Measurements from ENCODE around the gene SCNN1A. TPM values are rescaled to one million over a fixed set of nuclear protein-coding genes. Genes with fewer than 3 reads are reported as not detected.

Gene SCNN1A
- total and polyA plus RNA-seq, 7 donors: 0.82 to 169 (median 7.2) TPM

DNA sequence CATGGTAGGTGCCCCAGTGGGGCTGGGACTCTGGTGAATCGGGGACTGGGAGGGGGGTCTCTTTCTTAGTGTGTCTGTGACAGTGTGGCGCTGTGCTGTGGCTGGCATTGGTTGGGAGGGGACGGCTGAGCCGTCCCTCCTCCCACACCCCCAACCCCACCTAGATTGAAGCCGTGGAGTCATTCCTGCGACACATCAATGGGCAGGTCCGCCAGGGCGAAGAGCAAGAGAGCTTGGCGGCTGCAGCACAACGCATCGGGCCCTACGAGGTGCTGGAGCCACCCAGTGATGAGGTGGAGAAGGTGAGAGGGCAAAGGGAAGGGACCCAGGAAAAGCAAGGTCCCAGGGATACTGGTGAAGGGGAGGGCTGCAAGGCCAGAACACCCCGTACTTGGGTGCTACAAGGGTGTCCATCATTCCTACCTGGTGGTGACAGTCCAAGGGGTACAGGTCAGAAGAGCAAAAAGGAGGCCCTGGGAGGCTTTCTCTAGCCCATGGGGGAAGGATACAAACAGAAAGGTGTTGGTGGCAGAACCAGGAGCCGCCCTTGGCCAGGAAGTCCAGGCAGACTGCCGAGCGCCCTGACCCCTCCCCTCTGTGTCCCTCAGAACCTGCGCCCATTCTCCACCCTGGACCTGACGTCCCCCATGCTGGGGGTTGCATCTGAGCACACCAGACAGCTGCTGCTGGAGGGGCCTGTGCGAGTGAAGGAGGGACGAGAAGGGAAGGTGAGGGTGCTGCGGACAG, 57.5 kb downstream of the SCNN1A start:
- Histone ChIP-seq H3K27me3 (no peaks in the 10 kb centered on the region), H3K36me3 (no peaks in the 10 kb centered on the region), H3K4me3 (no peak overlapping the region), H3K27ac (no peak overlapping the region), H3K9me3 (no peaks in the 10 kb centered on the region), H3K4me1 (peaks cover 0 to 10% (median 7%) of the 10 kb centered on the region in 4 donors)
- WGBS, 2 donors: 83 to 84% methylated on average over 21 of the region's 21 CpGs
- intact Hi-C loops (cut with DNase I): no loop called here
- TF ChIP-seq EP300 (IDR thresholded peaks at IDR 0.05) (no peak), POLR2AphosphoS5 (IDR thresholded peaks at IDR 0.05) (no peak), POLR2A (IDR thresholded peaks at IDR 0.05) (no peak)
- TF ChIP-seq, protein P1, sequence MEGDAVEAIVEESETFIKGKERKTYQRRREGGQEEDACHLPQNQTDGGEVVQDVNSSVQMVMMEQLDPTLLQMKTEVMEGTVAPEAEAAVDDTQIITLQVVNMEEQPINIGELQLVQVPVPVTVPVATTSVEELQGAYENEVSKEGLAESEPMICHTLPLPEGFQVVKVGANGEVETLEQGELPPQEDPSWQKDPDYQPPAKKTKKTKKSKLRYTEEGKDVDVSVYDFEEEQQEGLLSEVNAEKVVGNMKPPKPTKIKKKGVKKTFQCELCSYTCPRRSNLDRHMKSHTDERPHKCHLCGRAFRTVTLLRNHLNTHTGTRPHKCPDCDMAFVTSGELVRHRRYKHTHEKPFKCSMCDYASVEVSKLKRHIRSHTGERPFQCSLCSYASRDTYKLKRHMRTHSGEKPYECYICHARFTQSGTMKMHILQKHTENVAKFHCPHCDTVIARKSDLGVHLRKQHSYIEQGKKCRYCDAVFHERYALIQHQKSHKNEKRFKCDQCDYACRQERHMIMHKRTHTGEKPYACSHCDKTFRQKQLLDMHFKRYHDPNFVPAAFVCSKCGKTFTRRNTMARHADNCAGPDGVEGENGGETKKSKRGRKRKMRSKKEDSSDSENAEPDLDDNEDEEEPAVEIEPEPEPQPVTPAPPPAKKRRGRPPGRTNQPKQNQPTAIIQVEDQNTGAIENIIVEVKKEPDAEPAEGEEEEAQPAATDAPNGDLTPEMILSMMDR (IDR thresholded peaks at IDR 0.05): no peak
- DNase-seq: no peak

DNA sequence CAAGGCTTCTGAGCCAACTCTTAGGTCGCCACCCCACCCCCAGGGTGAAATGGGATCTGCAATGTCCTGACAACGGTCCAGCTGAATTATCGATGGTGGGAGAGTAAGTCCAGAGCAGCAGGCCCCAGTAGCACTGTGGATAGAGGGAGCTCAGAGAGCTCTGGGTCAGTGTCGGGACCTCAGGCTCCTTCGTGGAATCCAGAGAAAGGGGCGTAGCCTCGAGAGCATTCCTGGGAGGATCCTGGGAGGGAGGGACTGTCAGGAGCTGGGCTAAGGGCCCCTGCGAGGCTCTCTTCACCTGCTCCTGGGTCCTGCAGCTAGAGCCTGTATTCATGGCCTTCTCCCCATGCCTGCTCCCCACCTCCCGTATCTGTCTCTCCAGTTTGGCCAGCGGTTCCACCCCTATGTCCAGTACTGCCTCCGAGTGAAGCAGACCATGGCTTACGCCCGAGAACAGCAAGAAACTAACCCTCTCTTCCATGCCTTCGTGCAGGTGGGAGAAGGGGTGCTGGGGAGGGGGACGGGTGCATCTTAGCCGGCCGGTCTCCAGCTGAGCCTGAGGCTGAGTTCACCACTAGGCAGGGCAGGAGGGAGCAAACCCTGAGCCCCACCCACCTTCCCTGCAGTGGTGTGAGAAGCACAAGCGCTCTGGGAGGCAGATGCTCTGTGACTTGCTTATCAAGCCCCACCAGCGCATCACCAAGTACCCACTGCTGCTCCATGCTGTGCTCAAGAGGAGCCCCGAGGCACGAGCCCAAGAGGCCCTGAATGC, 58.3 kb downstream of the SCNN1A start:
- no peak for TF ChIP-seq EP300 (IDR thresholded peaks at IDR 0.05)
- TF ChIP-seq POLR2AphosphoS5 (IDR thresholded peaks at IDR 0.05): no peak
- TF ChIP-seq, protein P1 (IDR thresholded peaks at IDR 0.05): no peak
- no peak for TF ChIP-seq POLR2A (IDR thresholded peaks at IDR 0.05)
- Histone ChIP-seq H3K4me1 (peaks cover 0 to 2% (median 0%) of the 10 kb centered on the region in 4 donors), H3K4me3 (no peak overlapping the region), H3K27me3 (no peaks in the 10 kb centered on the region), H3K27ac (no peak overlapping the region), H3K36me3 (no peaks in the 10 kb centered on the region), H3K9me3 (no peaks in the 10 kb centered on the region)
- intact Hi-C loops (cut with DNase I): no loop called here
- WGBS, 2 donors: 82 to 85% methylated on average over 21 of the region's 21 CpGs
- no peak for DNase-seq

DNA sequence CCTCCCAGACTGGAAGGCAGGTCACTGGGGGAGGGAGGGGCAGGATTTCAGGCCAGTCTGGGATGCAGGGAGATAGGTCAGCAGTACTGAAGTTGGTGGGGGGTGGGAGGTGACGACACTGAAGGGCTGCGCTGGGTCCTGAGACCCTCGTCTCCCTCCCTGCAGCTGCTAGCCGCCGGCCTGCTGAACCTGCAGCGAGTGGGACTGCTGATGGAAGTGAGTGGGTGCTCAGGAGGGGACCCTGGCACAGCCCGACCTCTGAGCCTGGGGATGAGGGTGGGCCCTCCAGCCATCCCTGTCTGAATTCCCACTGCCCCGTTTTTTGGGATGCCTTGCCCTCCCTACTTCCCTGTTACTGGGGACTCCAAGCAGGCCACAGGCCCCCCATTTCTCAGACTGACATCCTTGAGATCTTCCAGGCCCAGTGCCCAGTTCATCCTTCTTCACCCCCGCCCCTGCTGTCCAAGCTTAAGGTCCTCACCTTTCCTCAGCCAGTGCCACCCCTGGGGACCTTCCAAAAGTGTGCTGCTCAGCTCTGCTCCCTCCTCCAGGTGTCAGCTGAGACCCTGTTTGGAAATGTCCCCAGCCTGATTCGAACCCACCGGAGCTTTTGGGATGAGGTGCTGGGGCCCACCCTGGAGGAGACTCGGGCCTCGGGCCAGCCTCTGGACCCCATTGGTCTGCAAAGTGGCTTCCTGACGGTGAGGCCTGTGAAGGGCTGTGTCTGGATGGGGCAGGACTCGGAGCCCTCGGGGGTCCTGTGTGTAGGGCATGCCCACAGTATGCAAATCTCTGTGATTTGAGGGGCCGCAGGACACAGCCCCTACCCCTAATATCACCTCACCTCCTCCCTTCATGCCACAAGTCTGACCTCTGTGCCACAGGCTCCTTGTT, 59.4 kb downstream of the SCNN1A start:
- peaks cover 0 to 1% (median under 1%) of the 10 kb centered on the region in 4 donors for H3K4me1 ChIP-seq
- WGBS, 2 donors: 92 to 94% methylated on average over 17 of the region's 17 CpGs
- H3K27me3 ChIP-seq: peaks cover under 1 to 4% (median 3%) of the 10 kb centered on the region in 3 donors
- H3K27ac ChIP-seq: no peak overlapping the region
- H3K36me3 ChIP-seq: no peaks in the 10 kb centered on the region
- intact Hi-C loops (cut with DNase I): no loop called here
- no peak overlapping the region for H3K4me3 ChIP-seq
- H3K9me3 ChIP-seq: no peaks in the 10 kb centered on the region
- TF ChIP-seq EP300 (IDR thresholded peaks at IDR 0.05): no peak
- no peak for TF ChIP-seq POLR2A (IDR thresholded peaks at IDR 0.05)
- DNase-seq: no peak

DNA sequence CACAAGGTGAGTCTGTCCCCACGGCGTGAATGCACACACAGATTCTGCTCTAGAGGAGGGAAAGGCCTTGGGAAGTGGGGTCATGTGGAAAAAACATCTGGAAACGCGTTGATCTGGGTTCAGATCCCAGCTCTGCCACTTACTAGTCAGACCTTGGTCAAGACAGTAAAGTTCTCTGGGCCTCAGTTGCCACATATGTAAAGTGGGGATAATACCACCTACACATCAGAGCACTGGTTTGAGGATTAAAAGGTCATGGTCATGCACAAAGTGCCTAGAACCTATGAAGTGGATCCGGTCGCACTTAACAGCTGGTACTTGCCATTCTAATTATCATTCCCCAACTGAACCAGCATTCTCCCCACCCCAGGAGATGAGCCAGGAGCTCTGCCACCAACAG, 60.2 kb downstream of the SCNN1A start:
- Histone ChIP-seq H3K27ac (no peak overlapping the region), H3K4me3 (no peak overlapping the region), H3K4me1 (peaks cover 0 to 9% (median 8%) of the 10 kb centered on the region in 4 donors), H3K9me3 (no peaks in the 10 kb centered on the region), H3K36me3 (no peaks in the 10 kb centered on the region), H3K27me3 (peaks cover 9 to 11% (median 11%) of the 10 kb centered on the region in 3 donors)
- intact Hi-C loops (cut with DNase I): no loop called here
- DNase-seq: no peak
- WGBS, 2 donors: 87 to 92% methylated on average over 6 of the region's 6 CpGs
- no peak for TF ChIP-seq POLR2AphosphoS5 (IDR thresholded peaks at IDR 0.05)
- no peak for TF ChIP-seq POLR2A (IDR thresholded peaks at IDR 0.05)
- TF ChIP-seq, protein P1 (IDR thresholded peaks at IDR 0.05): no peak
- no peak for TF ChIP-seq EP300 (IDR thresholded peaks at IDR 0.05)

Data from sigmoid colon (tissue), 7 donors.